ENCODE results near the gene NOL9.
"Not testable (repeated sequence)": the region's sequence is repeated elsewhere in the genome, so short reads cannot be mapped to it uniquely, and the experiment has no call there.

The NOL9 gene

DNA sequence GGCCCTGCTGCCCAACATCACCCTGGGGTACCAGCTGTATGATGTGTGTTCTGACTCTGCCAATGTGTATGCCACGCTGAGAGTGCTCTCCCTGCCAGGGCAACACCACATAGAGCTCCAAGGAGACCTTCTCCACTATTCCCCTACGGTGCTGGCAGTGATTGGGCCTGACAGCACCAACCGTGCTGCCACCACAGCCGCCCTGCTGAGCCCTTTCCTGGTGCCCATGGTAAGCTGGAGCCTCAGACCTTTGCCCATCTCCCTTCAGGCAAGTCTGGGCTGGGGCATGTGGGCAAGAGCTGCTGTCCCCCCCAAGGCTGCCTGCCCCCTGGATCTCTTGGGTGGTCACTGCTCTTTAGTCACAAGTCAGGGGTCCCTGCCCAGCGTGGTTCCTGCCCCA is 16.7 kb upstream of the NOL9 start:
- no peak for DNase-seq

DNA sequence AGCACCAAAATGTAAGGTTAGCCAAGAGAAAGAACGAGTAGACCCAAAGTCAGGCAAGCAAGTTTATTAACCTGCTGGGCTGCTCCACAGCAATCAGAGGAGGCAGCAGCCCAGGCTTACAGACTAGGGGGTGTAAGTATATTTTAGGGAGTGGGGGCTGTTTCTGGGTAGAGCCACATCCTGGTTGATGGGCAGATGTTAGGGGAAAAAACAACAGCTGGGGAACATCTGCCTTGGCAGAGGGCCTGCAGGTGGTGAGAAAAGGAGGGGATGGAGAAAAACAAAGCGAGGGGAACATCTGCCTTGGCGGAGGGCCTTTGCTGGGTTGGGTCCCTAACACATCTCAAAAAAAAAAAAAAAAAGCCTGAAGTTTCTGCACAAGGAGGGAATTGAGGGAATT is 15.8 kb upstream of the NOL9 start:
- no peak for DNase-seq

DNA sequence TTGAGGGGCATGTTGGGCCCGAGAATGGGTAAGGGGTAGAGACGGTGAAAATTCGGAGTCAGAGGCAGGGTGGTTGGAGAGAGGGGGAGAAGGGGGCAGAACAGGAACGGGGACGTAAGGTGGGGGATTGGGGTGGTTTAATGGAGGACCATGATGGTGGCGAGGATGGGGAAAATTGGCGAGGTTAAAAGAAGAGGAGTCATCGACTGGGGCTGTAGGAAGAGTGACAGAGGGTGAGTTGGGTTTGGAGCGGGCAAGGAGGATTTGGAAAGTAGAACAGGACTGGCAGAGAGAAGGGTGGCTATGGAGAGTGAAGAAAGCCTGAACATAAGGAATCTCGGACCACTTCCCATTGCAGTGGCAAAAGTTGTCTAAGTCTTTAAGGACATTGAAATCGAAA is 14.7 kb upstream of the NOL9 start:
- DNase-seq = no peak

DNA sequence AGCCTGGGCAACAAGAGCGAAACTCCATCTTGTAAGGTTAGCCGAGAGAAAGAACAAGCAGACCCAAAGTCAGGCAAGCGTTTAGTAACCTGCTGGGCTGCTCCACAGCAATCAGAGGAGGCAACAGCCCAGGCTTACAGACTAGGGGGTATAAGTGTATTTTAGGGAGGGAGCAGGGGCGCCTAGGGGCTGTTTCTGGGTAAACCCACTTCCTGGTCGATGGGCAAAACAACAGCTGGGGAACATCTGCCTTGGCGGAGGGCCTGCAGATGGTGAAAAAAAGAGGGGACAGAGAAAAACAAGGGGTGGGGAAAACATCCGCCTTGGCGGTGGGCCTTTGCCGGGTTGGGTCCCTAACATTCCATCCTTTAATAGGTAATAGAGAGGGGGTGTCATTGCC is 6.0 kb upstream of the NOL9 start:
- DNase-seq = no peak

DNA sequence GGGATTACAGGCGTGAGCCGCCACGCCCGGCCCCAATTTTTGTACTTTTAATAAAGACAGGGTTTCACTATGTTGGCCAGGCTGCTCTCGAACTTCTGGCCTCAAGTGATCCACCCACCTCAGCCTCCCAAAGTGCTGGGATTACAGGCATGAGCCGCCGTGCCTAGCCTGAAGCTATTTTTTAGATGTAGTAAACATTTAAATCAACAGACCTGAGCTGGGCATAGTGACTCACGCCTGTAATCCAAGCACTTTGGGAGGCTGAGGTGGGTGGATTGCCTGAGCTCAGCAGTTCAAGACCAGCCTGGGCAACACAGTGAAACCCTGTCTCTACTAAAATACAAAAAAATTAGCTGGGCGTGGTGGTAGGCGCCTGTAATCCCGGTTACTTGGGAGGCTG is 4.8 kb upstream of the NOL9 start:
- not testable (repeated sequence) for DNase-seq

DNA sequence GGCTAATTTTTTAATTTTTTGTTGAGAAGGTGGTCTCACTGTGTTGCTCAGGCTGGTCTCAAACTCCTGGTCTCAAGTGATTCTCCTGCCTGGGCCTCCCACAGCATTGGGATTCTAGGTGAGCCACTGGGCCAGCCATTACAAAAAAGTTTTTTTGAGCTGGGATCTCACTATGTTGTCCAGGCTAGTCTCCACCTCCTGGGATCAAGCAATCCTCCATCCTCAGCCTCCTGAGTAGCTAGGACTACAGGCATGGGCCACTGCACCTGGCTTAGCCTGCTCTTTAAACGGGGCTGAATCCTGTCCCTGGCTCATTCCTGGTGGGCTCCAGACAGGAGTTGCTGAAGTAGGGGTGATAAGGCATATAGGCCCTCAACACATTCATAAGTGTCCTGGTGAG is 3.3 kb upstream of the NOL9 start:
- DNase-seq = no peak

DNA sequence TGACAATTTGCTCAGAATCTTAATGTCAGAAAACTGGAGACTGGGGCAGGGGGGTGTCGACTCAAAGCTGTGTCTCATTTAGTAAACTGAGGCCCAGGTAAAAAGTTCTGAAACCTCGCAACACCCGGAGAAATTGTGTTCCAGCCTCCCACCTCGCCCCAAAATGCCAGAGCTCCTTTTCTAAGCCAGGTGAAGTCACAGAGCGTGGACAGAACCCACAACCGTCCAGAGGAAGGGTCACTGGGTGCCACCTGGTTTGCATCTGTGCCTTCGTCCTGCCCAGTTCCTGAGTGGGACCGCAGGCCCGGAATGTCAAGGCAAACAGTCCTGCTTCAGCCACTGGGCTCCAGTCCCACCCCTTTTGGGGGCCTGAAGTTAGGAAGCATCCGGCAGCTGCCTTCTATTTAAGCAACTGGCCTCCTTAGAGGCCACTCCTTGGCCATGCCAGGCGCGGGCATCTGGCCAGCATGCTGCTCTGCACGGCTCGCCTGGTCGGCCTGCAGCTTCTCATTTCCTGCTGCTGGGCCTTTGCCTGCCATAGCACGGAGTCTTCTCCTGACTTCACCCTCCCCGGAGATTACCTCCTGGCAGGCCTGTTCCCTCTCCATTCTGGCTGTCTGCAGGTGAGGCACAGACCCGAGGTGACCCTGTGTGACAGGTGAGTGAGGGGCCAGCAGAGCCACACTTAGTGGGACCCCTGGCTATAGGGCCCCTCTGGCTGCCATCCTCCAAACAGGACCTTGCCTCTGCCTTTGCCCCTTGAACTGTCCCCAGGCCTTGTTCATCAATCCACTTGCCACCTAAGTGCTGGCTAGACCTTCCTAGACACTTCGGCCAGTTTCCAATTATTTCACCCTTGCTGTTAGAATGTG is 830 bp upstream of the NOL9 start, which contains the start of gene TAS1R1:
TAS1R1 (plus strand) TSS at position 401 of the 872 bp plus-strand sequence; CDS start at position 468, 67 bp downstream.
- no peak for DNase-seq

DNA sequence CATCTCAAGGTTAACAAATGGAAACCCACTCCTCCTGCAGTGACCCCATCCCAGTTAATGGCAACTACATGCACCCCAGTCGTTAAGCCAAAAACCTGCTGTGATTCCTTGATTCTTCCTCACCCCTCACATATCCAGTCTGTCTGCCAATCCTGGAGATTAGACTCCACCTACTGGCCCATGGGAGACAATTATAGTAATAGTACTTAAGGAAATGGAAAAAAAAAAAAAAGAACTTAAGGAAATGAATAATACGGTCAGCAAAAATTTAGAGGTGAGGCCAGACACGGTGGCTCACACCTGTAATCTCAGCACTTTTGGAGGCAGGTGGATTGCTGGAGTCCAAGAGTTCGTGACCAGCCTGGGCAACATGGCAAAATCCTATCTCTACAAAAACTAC is 7.0 kb downstream of the NOL9 start:
- DNase-seq = no peak

DNA sequence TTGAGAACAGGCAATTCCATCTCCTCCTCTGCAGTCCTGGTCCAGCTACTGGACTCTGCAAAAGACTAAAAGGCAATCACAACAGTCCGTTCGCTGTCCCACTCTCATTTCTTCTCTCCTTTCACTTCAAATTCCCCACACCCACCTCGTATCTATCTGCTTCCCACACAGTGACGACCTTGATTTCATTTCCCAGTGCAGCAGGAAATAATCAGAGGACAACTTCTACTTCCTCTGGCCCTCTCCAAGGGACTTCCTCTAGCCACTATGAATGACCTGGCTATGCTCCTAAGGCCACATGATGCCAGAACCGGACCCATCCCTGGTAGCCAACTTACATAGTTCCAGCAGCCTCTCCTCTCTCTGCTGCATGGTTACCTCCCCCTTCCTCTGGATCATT is 8.0 kb downstream of the NOL9 start:
- no peak for DNase-seq

DNA sequence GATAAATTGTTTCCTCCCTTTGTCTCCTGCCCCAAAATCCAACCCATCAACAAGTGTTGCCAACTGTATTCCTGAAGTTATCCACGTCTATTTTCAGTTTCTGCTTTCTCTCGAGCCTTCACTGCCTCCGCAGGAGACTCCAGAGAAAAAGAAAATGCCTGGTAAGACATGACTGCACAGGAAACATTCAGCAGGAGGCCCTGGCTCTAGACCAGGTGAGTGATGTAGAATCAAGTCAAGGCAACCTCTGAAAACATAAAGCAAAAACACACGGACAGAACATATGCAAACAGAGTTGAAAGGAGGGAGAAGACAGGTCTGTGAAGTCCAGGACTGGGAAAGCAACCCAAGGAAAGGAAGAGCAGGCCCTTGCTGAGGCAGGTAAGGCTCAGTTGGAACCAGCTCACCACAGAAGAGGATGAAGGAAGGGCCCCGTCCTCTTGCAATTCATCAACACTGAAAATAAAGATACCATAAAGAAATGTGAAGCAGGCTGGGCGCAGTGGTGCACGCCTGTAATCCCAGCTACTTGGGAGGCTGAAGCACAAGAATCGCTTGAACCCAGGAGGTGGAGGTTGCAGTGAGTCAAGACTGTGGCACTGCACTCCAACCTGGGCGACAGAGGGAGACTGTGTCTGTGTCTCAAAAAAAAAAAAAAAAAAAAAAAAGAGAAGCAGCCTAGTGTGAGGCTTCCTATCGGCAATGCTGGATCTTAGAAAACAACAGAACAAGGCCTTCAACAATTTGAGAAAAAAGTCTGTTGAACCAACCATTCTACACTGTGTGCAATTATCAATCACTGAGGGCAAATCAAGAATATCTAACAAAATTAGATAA is 8.8 kb downstream of the NOL9 start:
- DNase-seq = no peak

DNA sequence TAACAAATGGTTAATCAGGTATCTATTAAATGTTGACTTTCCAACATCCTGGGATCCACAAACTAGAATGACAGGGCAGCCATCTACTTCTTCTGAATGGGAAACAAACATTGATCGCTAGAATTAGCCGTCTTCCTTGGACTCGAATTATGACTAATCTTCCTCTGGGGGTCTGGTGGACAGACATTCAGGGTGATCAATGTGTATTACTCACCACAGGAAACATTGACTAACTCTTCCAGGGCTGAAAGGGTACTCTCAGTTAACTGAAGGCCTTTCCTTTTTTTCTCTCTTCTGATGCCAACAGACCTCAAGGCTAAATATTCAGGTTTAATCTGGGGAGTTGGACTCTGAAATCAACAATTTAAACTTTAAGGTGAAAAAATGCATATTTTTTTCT is 9.5 kb downstream of the NOL9 start:
- peak; percentile 44 for DNase-seq

DNA sequence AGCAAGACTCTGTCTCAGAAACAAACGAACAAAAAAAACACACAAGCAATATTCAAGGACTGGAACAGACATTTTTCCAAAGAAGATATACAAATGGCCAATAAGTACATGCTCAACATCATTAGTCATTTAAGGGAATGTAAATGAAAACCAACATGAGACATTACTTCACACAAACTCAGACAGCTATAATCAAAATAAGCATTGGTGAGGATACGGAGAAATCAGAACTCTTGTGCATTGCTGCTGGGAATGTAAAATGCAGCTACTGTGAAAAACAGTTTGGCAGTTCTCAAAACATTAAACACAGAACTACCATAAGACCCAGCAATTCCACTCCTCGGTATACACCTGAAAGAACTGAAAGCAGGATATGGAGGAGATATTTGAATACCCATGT is 15.4 kb downstream of the NOL9 start:
- no peak for DNase-seq

DNA sequence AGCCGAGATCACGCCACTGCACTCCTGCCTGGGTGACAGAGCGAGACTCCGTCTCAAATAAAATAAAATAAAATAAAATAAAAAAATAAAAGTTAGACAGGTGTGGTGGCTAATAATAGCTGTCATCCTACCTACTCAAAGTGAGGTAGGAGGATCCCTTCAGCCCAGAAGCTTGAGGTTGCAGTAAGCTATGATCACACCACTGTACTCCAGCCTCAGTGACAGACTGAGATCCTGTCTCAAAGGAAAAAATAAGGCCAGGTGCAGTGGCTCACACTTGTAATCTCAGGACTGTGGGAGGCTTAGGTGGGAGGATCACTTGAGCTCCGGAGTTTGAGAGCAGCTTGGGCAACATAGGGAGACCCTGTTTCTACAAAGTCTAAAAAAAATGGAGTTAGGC is 18.0 kb downstream of the NOL9 start:
- no peak for DNase-seq

DNA sequence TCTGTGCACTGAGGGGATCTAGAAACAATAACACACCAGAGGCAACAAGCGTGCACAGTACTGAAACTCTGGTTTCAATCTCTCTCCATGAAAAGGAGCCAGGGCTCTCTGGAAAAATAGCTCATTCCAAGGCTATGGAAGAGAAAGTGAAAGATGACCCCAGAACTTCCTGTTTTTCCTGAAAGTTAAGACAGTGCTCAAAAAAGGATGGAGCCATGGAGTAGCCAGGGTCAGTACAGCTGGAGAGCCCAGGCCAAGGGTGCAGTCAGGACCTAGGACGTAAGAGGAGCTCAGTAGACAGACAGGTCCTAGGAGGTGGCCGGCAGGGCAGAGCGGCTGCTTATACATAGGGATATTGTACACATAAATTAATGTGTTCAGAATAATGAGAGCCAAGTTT is 19.1 kb downstream of the NOL9 start:
- DNase-seq = no peak

DNA sequence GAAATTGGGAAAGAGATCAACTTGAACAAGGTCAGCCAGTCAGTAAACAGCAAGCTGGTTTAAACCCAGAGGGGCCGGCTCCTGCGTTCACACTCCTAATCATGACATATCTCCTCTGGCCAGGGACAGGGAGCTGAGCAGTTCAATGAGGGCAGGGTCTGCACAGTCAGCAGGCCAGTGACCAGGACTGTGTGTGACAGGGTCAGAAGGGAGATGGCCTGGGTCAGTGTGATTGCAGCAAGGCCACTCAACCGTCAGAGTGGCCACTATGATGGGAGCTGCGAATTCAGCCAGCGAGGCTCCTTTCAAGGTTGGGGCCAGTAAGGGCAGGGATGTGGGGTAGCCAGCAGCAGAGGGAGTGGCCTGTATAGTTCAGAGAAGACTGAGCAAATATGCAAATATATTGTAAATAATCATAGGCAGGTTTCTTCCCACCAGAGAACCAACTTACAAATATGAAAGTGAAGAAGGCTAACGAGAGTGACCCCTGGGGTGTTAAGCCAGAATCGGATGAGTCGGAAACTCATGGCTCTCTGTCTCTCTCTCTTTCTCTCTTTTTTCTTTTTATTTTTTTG is 20.0 kb downstream of the NOL9 start:
- DNase-seq = no peak

DNA sequence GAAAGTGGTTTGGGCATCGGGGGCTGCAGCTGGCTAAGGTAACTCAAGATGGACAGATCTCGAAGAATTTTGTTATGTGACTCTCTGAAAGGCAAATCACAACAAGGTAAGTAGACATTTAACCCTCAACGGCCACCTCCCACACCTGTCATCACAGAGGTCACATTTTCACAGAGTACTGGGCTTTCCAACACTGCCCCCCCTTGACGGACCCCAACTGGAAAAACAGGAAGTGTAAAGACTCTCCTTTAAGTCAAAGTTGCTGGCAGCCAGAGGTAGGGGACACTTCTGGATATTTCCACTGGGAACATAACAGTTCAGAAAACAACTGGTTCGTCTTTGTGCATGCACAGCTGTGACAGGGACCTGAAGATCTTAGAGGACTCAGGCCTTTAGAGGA is 22.3 kb downstream of the NOL9 start:
- DNase-seq = no peak

DNA sequence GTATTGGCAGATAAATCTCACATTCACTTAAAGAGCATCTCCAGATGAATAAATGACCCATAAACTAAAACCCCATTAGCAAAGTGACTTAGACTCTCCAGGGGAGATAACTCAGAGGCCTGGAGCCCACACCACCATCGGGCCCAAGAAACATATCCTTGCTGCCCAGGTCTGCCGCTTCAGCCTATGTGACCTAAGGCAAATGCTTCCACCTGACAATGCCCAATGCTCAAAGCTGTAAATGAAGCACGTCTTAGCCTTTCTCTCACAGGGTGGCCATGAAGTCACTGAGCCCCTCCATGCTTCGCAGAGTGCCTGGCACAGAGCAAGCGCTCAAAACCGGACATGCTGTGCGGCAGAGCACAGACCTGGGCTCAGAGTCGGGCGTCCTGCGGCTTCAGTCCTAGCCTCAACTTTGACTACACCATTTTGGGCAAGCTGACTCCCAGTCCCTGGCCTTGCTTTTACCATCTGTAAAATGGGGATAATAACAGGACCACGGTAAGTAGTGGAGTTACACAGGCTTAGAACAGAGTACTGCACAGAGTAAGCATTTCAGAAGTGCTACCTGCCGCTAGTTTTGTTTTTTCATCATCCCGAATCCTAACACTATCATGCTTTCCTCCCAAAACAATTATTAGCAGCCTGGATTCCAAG is 23.7 kb downstream of the NOL9 start:
- no peak for DNase-seq

DNA sequence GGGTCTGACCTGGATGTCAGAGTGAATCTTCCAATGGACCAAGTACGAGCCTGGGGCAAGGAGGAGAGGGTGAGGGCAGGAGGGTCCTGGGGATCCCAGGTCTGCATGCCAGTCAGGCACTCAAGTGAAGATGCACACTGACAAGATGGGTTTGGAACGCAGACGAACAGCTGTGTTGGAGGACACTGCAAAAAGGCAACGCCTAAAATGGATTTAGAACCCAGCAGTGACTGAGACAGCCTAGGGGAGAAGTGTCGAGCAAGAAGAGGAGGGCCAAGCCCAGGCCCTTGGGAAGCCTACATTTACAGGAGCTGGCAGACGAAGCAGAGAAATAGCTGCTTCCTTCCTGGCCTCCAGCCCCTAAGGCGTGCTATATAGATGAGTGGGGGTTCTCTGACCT is 25.8 kb downstream of the NOL9 start:
- DNase-seq = no peak

DNA sequence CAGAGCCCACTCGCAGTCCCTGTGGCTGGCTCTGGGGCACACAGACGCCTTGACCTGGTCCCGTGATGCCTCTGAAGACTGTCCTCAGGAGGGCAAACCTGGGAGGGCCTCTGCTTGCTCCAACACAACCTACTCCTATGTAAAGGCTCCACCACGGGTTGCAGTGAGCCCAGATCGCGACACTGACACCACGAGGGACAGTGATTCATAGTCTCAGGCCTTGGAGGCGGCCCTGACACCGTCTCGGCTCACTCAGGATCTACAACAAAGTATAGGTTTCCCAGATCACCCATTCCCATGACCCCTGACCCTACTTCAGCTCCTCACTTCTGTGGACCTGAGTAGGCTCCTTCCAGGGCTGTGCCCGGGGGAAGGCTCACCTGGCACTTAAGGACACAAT is 28.0 kb downstream of the NOL9 start:
- DNase-seq = no peak

DNA sequence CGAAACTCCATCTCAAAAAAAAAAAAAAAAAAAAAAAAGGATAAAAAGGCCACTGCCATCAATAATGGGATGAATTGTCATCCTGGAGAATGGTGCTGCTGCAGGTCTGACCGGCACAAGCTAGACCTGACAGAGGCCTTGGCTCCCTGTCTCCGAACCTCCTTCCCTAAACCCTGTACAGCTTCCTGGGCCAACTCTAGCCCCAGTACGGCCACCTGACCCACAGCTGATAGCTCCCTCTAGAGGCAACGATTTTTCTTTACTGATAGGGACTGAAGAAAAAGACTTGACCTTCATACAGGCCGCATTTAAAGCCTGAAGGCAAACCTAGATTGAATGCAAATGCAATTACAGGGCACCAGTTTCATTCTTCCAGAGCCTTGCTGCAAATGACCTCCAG is 30.7 kb downstream of the NOL9 start:
- DNase-seq = peak; percentile 6

DNA sequence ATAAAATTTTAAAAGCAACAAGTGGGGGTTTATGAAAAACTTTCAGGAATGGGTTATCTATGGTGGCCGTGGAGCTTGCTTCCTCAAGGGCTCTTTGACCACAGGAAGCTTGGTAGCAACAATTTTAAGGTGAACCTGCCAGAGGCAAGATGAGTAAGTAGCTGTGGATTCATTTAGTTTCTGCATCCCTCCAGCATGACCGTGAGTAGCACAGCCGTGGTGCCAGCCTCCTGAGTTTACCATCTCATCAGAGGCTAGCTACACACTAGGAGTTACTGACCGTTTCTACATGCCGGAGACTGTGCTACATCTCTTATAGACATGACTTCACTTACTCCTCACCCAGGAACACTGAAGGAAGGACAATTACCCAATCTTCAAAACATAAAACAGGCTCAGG is 32.8 kb downstream of the NOL9 start:
- DNase-seq = no peak

DNA sequence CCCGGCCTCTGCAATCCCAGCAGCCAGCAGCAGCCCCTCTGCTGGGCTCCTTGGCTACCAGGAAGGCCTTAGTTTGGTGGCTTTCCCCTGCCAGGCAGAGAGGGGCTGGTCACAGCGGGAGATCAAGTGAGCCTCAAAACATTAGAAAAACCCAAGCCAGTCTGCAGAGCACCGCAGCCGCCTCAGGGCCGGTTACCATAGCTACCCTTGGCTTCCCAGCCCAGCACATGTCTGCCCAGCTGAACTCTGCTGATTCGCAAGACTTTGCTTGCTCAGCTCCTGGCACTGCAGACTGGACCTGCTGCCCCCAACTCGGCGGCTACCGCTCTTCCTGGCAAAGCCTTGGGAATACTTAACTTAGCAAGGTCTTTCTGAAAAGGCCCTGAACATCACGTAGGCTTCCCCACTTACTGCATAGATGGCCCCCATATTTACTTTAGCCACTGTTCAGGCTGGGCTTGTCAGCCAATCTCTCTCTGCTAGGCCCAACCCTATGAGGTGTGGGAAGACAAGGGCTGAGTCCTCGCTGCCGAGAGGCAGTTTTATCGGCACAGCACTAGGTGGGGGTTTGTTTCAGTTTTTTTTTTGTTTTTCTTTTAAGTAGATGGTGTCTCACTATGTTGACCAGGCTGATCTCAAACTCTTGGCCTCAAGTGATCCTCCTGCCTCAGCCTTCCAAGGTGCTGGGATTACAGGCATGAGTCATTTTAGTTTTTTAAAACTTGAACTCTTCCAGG is 34.2 kb downstream of the NOL9 start:
- DNase-seq = no peak

Measured in activated CD4-positive, alpha-beta T cell treated with anti-CD3 and anti-CD28 coated beads, Interleukin-2, amount 50 U/mL, for 16 hours (primary cell).